IMR-90 (cell line): ENCODE data around the gene FOXA2. TPM values are rescaled to one million over a fixed set of nuclear protein-coding genes. Genes with fewer than 3 reads are reported as not detected.

Experiments used
- CEBPB ChIP-seq: IDR thresholded peaks from 2 replicates; pipeline ENCODE4 v1.6.1; 2012; ENCODE audit warnings: low read depth, low read length, improper control_type of control experiment
- MAZ ChIP-seq: IDR thresholded peaks from 2 replicates; pipeline ENCODE4 v1.6.1; 2012; ENCODE audit warnings: low read depth, mild to moderate bottlenecking, low read length, improper control_type of control experiment, moderate library complexity, borderline replicate concordance
- POLR2A ChIP-seq: IDR thresholded peaks from 2 replicates; pipeline ENCODE4 v1.6.1; 2012; ENCODE audit warnings: mild to moderate bottlenecking, low read depth, low read length
- RFX5 ChIP-seq: IDR thresholded peaks from 2 replicates; pipeline ENCODE4 v1.8.0; 2012; ENCODE audit warnings: low read depth, mild to moderate bottlenecking, low read length, moderate library complexity
- SMC3 ChIP-seq: fragments of 150-350 bp; IDR thresholded peaks from 2 replicates; pipeline ENCODE4 v1.6.1; 2016; ENCODE audit warnings: low read depth, mild to moderate bottlenecking, antibody characterized with exemption, low read length, moderate library complexity
- polyA plus RNA-seq, 3 experiments: library from polyadenylated mRNA; depleted of rRNA; stranded (reverse); fragments of >200 nt; gene quantifications; 2 replicates each; pipeline ENCODE4 v1.2.3, GENCODE V29; 2012; ENCODE audit warnings: low replicate concordance in 1 of 3
- total RNA-seq: library from RNA; depleted of rRNA; stranded (reverse); fragments of >200 nt; gene quantifications from 2 replicates; pipeline ENCODE4 v1.2.3, GENCODE V29; 2012
- TF ChIP-seq, protein P1 (sequence below): conservative IDR thresholded peaks from 2 replicates; pipeline ENCODE4 v1.5.1; 2012; ENCODE audit warnings: mild to moderate bottlenecking, low read depth, low read length, improper control_type of control experiment

Gene FOXA2
- total and polyA plus RNA-seq, 2 of the 4 experiments (the other 2 are of a cell fraction): not detected

DNA sequence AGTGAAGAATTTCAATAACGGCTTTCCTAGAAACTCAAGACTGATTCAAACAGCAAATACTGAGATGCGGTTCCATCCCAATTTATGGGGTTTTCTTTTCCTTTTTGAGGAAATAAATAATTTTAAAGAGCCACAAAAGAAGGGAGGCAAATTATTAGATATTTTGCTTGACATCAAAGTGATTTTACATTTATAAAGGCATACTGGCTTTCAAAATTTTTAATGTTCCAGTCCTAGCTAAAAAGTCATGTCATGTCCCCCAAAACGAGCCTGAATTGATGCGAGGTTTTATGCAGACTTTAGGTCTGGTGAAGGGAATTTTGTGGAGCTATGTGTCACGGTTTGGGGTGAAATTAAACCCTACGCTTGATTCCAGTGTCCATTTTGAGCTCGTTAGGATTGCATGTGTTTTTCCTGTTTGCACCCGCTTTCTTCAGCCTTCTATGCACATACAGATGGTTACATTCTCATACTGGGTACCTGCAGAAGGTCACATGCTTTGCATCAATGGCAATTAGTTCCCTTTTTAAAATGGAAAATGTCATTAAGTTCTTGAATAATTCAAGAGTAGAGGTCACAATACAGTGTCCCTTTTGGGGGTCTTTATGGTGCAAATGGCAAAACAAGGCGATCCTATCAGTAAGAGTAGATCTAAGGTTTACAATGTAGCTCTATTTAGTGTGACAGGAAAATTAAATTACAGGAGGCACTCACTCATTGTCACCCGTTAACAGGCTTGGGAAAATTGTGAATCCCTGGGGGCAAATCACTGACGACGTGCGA, 17.3 kb downstream of the FOXA2 start (continued):
- TF ChIP-seq, protein P1, sequence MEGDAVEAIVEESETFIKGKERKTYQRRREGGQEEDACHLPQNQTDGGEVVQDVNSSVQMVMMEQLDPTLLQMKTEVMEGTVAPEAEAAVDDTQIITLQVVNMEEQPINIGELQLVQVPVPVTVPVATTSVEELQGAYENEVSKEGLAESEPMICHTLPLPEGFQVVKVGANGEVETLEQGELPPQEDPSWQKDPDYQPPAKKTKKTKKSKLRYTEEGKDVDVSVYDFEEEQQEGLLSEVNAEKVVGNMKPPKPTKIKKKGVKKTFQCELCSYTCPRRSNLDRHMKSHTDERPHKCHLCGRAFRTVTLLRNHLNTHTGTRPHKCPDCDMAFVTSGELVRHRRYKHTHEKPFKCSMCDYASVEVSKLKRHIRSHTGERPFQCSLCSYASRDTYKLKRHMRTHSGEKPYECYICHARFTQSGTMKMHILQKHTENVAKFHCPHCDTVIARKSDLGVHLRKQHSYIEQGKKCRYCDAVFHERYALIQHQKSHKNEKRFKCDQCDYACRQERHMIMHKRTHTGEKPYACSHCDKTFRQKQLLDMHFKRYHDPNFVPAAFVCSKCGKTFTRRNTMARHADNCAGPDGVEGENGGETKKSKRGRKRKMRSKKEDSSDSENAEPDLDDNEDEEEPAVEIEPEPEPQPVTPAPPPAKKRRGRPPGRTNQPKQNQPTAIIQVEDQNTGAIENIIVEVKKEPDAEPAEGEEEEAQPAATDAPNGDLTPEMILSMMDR: no peak
- no peak for TF ChIP-seq POLR2A
- TF ChIP-seq MAZ: no peak
- no peak for TF ChIP-seq CEBPB
- TF ChIP-seq SMC3: no peak
- no peak for TF ChIP-seq RFX5
